HL-60 (cell line): Measurements from ENCODE around the gene CFAP44.

ENCODE experiments used
- DNase-seq, 2 experiments: peaks; one replicate each; pipeline ENCODE4 v3.0.0-alpha.2; 2010 to 2020; ENCODE audit warnings: low read depth in 1 of 2, low spot score in 1 of 2
- H3K27ac ChIP-seq: fragments of 250-450 bp; sonication (Bioruptor Pico); replicated peaks from 2 replicates; pipeline ENCODE4 v1.5.1; 2020; ENCODE audit warnings: mild to moderate bottlenecking, moderate library complexity
- H3K27me3 ChIP-seq: fragments of 250-450 bp; sonication (Bioruptor Pico); 2 replicates; pipeline ENCODE4 v1.5.1; 2021; ENCODE audit warnings: mild to moderate bottlenecking, moderate library complexity; ENCODE audit not compliant: insufficient read depth, poor library complexity, severe bottlenecking
- H3K4me3 ChIP-seq: replicated peaks from 2 replicates; pipeline ENCODE4 v1.5.1; 2011; ENCODE audit warnings: mild to moderate bottlenecking, control low read depth, low read length; ENCODE audit not compliant: insufficient read depth
- GABPA ChIP-seq: IDR thresholded peaks from 2 replicates; pipeline ENCODE4 v1.6.1; 2012; ENCODE audit warnings: low read depth
- POLR2AphosphoS5 ChIP-seq: IDR thresholded peaks from 2 replicates; pipeline ENCODE4 v1.6.1; 2012; ENCODE audit warnings: low read depth
- SPI1 ChIP-seq: IDR thresholded peaks from 2 replicates; pipeline ENCODE4 v1.6.1; 2012; ENCODE audit warnings: low read depth, mild to moderate bottlenecking, borderline replicate concordance
- TF ChIP-seq, protein P1 (sequence below): IDR thresholded peaks from 2 replicates; pipeline ENCODE4 v1.6.1; 2012; ENCODE audit warnings: low read depth; ENCODE audit not compliant: insufficient replicate concordance
- TF ChIP-seq, protein P2 (sequence below): IDR thresholded peaks from one replicate; pipeline ENCODE4 v1.5.1; 2011; ENCODE audit warnings: low read length, control low read depth, inconsistent platforms; ENCODE audit not compliant: insufficient read depth

CFAP44 gene

DNA sequence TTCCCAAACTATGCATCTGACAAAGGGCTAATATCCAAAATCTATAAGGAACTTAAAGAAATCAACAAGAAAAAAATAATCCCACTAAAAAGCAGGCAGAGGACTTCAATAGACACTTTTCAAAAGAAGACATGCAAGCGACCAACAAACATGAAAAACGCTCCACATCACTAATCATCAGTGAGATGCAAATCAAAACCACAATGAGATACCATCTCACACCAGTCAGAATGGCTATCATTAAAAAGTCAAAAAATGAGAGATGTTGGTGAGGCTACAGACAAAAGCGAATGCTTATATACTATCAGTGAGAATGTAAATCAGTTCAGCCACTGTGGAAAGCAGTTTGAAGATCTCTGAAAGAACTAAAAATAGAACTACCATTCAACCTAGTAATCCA lies 20.2 kb downstream of the CFAP44 start:
- DNase-seq = no peak
- Histone ChIP-seq H3K27ac (no peak overlapping the region), H3K27me3 (no peaks in the 10 kb centered on the region), H3K4me3 (no peak overlapping the region)
- TF ChIP-seq, protein P1, sequence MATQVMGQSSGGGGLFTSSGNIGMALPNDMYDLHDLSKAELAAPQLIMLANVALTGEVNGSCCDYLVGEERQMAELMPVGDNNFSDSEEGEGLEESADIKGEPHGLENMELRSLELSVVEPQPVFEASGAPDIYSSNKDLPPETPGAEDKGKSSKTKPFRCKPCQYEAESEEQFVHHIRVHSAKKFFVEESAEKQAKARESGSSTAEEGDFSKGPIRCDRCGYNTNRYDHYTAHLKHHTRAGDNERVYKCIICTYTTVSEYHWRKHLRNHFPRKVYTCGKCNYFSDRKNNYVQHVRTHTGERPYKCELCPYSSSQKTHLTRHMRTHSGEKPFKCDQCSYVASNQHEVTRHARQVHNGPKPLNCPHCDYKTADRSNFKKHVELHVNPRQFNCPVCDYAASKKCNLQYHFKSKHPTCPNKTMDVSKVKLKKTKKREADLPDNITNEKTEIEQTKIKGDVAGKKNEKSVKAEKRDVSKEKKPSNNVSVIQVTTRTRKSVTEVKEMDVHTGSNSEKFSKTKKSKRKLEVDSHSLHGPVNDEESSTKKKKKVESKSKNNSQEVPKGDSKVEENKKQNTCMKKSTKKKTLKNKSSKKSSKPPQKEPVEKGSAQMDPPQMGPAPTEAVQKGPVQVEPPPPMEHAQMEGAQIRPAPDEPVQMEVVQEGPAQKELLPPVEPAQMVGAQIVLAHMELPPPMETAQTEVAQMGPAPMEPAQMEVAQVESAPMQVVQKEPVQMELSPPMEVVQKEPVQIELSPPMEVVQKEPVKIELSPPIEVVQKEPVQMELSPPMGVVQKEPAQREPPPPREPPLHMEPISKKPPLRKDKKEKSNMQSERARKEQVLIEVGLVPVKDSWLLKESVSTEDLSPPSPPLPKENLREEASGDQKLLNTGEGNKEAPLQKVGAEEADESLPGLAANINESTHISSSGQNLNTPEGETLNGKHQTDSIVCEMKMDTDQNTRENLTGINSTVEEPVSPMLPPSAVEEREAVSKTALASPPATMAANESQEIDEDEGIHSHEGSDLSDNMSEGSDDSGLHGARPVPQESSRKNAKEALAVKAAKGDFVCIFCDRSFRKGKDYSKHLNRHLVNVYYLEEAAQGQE = no peak
- no peak for TF ChIP-seq SPI1
- TF ChIP-seq POLR2AphosphoS5 = no peak

DNA sequence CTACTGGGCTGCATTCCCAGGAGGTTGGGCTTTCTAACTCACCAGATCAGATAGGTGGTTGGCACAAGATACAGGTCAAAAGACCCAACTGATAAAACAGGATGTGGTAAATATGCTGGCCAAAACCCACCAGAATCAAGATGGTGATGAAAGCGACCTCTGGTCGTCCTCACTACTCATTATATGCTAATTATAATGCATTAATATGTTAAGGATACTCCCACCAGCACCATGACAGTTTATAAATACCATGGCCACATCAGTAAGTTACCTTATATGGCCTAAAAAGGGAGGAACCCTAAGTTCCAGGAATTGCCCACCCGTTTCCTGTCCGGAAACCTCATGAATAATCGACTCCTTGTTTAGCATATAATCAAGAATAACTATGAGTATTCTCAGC lies 31.6 kb downstream of the CFAP44 start:
- TF ChIP-seq SPI1 (no peak), POLR2AphosphoS5 (no peak), GABPA (no peak)
- TF ChIP-seq, protein P2, sequence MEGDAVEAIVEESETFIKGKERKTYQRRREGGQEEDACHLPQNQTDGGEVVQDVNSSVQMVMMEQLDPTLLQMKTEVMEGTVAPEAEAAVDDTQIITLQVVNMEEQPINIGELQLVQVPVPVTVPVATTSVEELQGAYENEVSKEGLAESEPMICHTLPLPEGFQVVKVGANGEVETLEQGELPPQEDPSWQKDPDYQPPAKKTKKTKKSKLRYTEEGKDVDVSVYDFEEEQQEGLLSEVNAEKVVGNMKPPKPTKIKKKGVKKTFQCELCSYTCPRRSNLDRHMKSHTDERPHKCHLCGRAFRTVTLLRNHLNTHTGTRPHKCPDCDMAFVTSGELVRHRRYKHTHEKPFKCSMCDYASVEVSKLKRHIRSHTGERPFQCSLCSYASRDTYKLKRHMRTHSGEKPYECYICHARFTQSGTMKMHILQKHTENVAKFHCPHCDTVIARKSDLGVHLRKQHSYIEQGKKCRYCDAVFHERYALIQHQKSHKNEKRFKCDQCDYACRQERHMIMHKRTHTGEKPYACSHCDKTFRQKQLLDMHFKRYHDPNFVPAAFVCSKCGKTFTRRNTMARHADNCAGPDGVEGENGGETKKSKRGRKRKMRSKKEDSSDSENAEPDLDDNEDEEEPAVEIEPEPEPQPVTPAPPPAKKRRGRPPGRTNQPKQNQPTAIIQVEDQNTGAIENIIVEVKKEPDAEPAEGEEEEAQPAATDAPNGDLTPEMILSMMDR = no peak
- TF ChIP-seq, protein P1 = no peak
- no peak for DNase-seq
- Histone ChIP-seq H3K27me3 (no peaks in the 10 kb centered on the region), H3K4me3 (no peak overlapping the region), H3K27ac (no peak overlapping the region)

DNA sequence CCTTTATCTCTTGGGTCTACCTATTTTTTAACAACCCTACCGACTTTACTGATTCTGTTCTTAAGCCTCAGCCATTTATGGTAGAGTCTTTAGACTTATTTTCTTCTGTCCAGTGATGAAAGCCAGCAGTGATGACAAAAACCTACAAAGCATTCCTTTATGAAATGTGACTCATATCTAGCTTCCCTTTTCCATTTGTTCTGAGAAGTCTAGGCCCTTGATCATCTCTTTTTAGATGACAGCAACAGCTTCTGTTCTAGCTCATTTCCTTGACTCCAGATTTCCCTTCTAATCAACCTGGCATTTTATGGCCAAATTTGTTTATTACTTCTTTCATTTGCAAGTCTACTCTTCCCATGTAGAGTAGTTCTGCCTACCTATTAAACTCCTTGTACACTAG lies 36.1 kb downstream of the CFAP44 start:
- Histone ChIP-seq H3K4me3 (no peak overlapping the region), H3K27ac (no peak overlapping the region), H3K27me3 (no peaks in the 10 kb centered on the region)
- no peak for DNase-seq
- TF ChIP-seq POLR2AphosphoS5 = no peak
- TF ChIP-seq, protein P2 = no peak

DNA sequence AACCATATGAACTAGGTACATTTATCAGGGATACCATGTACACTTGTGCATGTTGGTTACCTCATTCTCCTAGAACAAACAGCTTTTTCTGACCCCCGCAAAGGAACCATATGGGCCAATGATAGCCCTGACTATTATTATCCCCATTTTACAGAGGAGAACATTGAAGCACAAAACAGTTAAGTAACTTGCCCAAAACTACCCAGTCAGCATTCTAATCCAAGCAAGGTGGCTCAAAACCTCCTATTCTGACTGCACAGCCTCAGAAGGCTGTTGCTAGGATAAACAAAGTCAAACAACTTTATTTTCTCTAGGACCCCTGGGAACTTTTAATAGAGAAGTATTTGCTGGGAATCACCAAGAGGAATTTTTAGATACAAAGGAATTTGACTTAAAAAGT lies 36.7 kb downstream of the CFAP44 start:
- H3K4me3 ChIP-seq = no peak overlapping the region
- TF ChIP-seq SPI1 (no peak), GABPA (no peak), POLR2AphosphoS5 (no peak)
- TF ChIP-seq, protein P2 = no peak
- TF ChIP-seq, protein P1 = no peak
- H3K27ac ChIP-seq = no peak overlapping the region
- DNase-seq = no peak
- H3K27me3 ChIP-seq = no peaks in the 10 kb centered on the region
